Hypothalamus (tissue), 51 donors: ENCODE measurements around the gene BPGM.
"Not testable (repeated sequence)": the region's sequence is repeated elsewhere in the genome, so short reads cannot be mapped to it uniquely, and the experiment has no call there.

Source experiments
- DNase-seq, 51 donors: peaks; one replicate each; lab custom pipeline; 2025; lab: John Stamatoyannopoulos, UW

The BPGM gene

GRCh38 chr7:134630237-134630636 lies 16.4 kb upstream of the BPGM start:
- DNase-seq: no peak

DNA sequence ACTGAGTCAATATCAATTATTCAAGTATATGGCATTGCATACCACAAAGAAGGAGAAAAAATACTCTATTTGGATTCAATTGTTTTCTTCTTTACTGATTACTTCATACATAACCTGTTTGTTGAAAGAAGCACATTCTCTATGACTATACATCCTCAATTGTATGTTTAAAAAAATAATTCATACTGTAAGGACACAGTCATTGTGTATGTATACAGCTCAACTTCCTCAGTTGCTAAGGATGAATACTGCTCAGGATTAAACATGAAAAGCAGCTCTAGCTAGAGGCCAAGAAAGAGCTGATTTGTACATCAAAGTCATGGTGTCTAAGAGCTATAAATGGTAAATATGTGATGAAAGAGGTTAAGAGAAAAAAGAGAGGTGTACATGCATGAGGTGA lies 15.8 kb upstream of the BPGM start:
- no peak for DNase-seq

- no peak for DNase-seq
Measured at GRCh38 chr7:134632052-134632451, 14.6 kb upstream of the BPGM start.

- peak in 5 of 51 donors; percentile 1 to 10 (median 4) for DNase-seq
Measured at GRCh38 chr7:134632937-134633540, 13.6 kb upstream of the BPGM start.

DNA sequence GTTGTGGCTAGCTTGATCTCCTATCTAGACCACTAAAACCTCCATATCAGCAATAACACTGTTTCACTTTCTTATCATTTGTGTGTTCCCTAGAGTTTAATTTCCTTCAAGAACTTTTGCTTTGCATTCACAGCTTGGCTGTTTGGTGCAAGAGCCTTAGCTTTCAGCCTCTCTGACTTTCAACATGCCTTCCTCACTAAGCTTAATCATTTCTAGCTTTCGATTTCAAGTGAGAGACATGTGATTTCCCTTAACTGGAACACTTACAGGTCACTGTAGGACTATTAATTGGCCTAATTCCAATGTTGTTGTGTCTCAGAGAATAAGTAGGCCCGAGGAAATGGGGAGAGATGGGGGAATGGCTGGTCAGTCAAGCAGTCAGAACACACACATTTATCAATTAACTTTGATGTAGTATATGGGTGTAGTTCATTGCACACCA lies 10.6 kb upstream of the BPGM start:
- no peak for DNase-seq

- DNase-seq: no peak
Measured at GRCh38 chr7:134637441-134637840, 9.2 kb upstream of the BPGM start.

DNA sequence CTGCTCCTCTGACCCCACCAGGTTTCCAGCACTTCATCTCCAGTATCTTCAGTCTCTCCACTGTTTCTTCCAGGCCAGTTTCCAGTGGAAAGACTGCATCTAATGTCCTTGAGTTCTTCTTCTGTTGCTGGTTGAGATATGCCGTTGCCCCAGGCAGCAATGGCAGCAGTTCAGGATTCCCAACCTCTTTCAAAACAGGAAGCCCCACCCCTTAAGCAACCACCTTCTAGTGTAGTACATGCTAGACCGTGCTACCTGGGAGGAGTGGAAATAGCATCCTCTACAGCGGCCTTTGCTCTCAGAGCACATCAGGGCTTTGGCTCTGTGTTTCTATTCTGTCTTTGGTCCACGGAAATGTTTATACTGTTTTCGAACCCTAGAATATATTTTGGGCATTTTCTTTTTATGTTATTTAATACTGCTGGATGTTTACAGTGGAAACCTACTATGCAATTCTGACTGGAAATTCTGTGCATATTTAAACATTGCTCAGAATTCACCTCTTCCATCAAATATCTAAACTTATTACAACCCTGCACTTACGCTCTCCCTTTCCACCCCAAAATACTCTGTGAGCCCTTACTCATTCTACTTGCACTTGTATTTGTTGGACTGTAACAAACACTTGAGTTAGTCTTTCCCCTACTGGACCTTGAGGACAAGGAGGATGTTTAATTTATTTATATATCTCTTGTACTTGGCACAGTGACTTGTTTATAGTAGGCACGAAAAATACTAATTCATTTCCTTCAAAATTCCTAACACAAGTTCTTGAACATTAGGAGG lies 8.5 kb upstream of the BPGM start:
- no peak for DNase-seq

GRCh38 chr7:134639061-134639460 lies 7.6 kb upstream of the BPGM start:
- no peak for DNase-seq

- no peak for DNase-seq
Measured at GRCh38 chr7:134639683-134640279, 6.9 kb upstream of the BPGM start.

GRCh38 chr7:134640842-134641715 lies 5.6 kb upstream of the BPGM start:
- DNase-seq: no peak

GRCh38 chr7:134641981-134642380 lies 4.7 kb upstream of the BPGM start:
- not testable (repeated sequence) for DNase-seq

DNA sequence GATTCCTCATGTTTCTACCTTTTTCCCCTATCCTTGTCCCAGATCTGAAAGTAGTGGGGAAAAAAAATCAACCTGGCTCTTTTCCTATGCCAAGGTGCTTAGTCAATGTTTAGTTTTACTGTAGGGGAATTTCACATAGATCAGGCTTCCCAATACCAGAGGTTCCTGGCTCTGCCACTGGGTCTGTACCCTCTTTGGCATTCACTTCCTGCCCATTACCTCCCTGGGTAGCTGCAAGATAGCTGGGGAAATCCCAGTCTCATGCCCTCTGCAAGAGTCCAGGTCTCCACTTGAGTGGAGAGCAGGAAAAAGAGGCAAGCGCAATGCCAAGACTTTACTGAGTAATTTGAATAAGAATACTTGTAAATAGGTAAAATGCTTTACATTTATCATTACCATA lies 3.5 kb upstream of the BPGM start:
- no peak for DNase-seq

- no peak for DNase-seq
Measured at GRCh38 chr7:134645478-134645877, 1.2 kb upstream of the BPGM start.

- no peak for DNase-seq
Measured at GRCh38 chr7:134645935-134646334, 718 bp upstream of the BPGM start.

- no peak for DNase-seq
Measured at GRCh38 chr7:134648456-134648855, 1.8 kb downstream of the BPGM start.

GRCh38 chr7:134649226-134649775 lies 2.6 kb downstream of the BPGM start:
- no peak for DNase-seq

DNA sequence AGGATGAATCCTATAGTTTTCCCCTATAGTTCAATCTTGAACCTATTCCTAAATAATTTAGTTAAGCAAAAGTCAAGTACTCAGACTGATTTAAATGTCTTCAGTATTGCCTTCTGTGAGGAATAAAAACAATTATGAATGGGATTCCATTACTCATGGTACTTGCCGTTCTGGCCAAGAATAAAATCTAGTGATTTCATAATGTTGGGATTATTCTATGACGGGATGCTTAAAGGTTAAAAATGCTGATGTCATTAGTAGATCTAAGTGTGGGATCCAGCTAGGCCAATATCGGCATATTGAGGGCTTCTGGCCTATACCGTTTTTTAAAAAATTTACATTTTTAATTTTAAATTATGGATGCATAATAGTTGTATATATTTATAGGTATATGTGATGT lies 5.3 kb downstream of the BPGM start:
- no peak for DNase-seq

GRCh38 chr7:134654104-134654775 lies 7.6 kb downstream of the BPGM start:
- no peak for DNase-seq

- no peak for DNase-seq
Measured at GRCh38 chr7:134657526-134657925, 10.9 kb downstream of the BPGM start.

- peak in 9 of 51 donors; percentile 2 to 13 (median 7) for DNase-seq
Measured at GRCh38 chr7:134660242-134660785, 13.7 kb downstream of the BPGM start.
